ENCODE data around the gene C8G.

The C8G gene

GRCh38 chr9:136983656-136984314 lies 38.7 kb downstream of the C8G start:
- H3K4me3 ChIP-seq (replicated peaks; ENCODE audit: low read depth, low read length), result no peak overlapping the region
- TF ChIP-seq CTCF (IDR thresholded peaks at IDR 0.05; ENCODE audit: low read length, missing control alignments), result no peak
- DNase-seq (ENCODE audit: low read depth), result no peak

- DNase-seq (ENCODE audit: low read depth), result no peak
- H3K4me3 ChIP-seq (replicated peaks; ENCODE audit: low read depth, low read length), result no peak overlapping the region
- TF ChIP-seq CTCF (IDR thresholded peaks at IDR 0.05; ENCODE audit: low read length, missing control alignments), result no peak
Measured at GRCh38 chr9:136984464-136985026, 39.5 kb downstream of the C8G start.

- no peak overlapping the region for H3K4me3 ChIP-seq (replicated peaks; ENCODE audit: low read depth, low read length)
- no peak for TF ChIP-seq CTCF (IDR thresholded peaks at IDR 0.05; ENCODE audit: low read length, missing control alignments)
- DNase-seq (ENCODE audit: low read depth), result no peak
Measured at GRCh38 chr9:136985027-136985602, 40.1 kb downstream of the C8G start.

- no peak overlapping the region for H3K4me3 ChIP-seq (replicated peaks; ENCODE audit: low read depth, low read length)
- DNase-seq (ENCODE audit: low read depth), result no peak
- no peak for TF ChIP-seq CTCF (IDR thresholded peaks at IDR 0.05; ENCODE audit: low read length, missing control alignments)
Measured at GRCh38 chr9:136985853-136986252, 40.8 kb downstream of the C8G start.

- DNase-seq (ENCODE audit: low read depth), result no peak
- no peak for TF ChIP-seq CTCF (IDR thresholded peaks at IDR 0.05; ENCODE audit: low read length, missing control alignments)
- no peak overlapping the region for H3K4me3 ChIP-seq (replicated peaks; ENCODE audit: low read depth, low read length)
Measured at GRCh38 chr9:136988872-136989271, 43.8 kb downstream of the C8G start.

- H3K4me3 ChIP-seq (replicated peaks; ENCODE audit: low read depth, low read length), result no peak overlapping the region
- TF ChIP-seq CTCF (IDR thresholded peaks at IDR 0.05; ENCODE audit: low read length, missing control alignments), result no peak
- DNase-seq (ENCODE audit: low read depth), result no peak
Measured at GRCh38 chr9:136990242-136990911, 45.3 kb downstream of the C8G start.
